Neural progenitor cell (in vitro differentiated cells): Measurements from ENCODE around the gene BRSK2. TPM values are rescaled to one million over a fixed set of nuclear protein-coding genes. Genes with fewer than 3 reads are reported as not detected.

ENCODE experiments used
- DNase-seq: peaks from one replicate; pipeline ENCODE4 v3.0.0-alpha.2; 2016; ENCODE audit warnings: low spot score
- H2AFZ ChIP-seq: fragments of 200-600 bp; sonication (generic); replicated peaks from 2 replicates; pipeline ENCODE4 v1.6.1; 2016; ENCODE audit warnings: antibody characterized with exemption
- H3F3A ChIP-seq: fragments of 200-600 bp; sonication (generic); 2 replicates; pipeline ENCODE4 v1.6.1; 2016; ENCODE audit warnings: antibody characterized with exemption, low read depth
- H3K27ac ChIP-seq: fragments of 200-600 bp; sonication (generic); 2 replicates; pipeline ENCODE4 v1.5.1; 2016; ENCODE audit warnings: mild to moderate bottlenecking
- H3K27me3 ChIP-seq: fragments of 200-600 bp; sonication (generic); 2 replicates; pipeline ENCODE4 v1.6.1; 2016; ENCODE audit warnings: mild to moderate bottlenecking, moderate library complexity
- H3K36me3 ChIP-seq: fragments of 200-600 bp; sonication (generic); 2 replicates; pipeline ENCODE4 v1.5.1; 2016
- H3K4me1 ChIP-seq: fragments of 200-600 bp; sonication (generic); 2 replicates; pipeline ENCODE4 v1.6.1; 2016; ENCODE audit warnings: mixed run types
- H3K4me2 ChIP-seq: fragments of 200-600 bp; sonication (generic); 2 replicates; pipeline ENCODE4 v1.6.1; 2016
- H3K4me3 ChIP-seq: fragments of 200-600 bp; sonication (generic); 2 replicates; pipeline ENCODE4 v1.5.1; 2016
- H3K79me2 ChIP-seq: fragments of 200-600 bp; sonication (generic); 2 replicates; pipeline ENCODE4 v1.6.1; 2016; ENCODE audit warnings: low read depth
- H3K9ac ChIP-seq: fragments of 200-600 bp; sonication (generic); 2 replicates; pipeline ENCODE4 v1.6.1; 2016
- H3K9me3 ChIP-seq: fragments of 200-600 bp; sonication (generic); 2 replicates; pipeline ENCODE4 v1.5.1; 2016; ENCODE audit warnings: low read depth
- H4K20me1 ChIP-seq: fragments of 200-600 bp; sonication (generic); 2 replicates; pipeline ENCODE4 v1.6.1; 2016; ENCODE audit warnings: low read depth
- H3K27ac Mint-ChIP-seq: 3 replicates; pipeline ENCODE4 v1.8.0; 2021; ENCODE audit warnings: mixed read lengths
- H3K27me3 Mint-ChIP-seq: 2 replicates; pipeline ENCODE4 v1.8.0; 2022; ENCODE audit warnings: low read depth, mild to moderate bottlenecking, inconsistent platforms, moderate library complexity, mixed read lengths; ENCODE audit not compliant: insufficient read depth
- H3K36me3 Mint-ChIP-seq: 3 replicates; pipeline ENCODE4 v1.8.0; 2021; ENCODE audit warnings: mixed read lengths
- H3K4me1 Mint-ChIP-seq: 3 replicates; pipeline ENCODE4 v1.8.0; 2021; ENCODE audit warnings: mixed read lengths
- H3K4me3 Mint-ChIP-seq: 3 replicates; pipeline ENCODE4 v1.8.0; 2021; ENCODE audit warnings: mild to moderate bottlenecking, moderate library complexity, mixed read lengths
- H3K9me3 Mint-ChIP-seq: 3 replicates; pipeline ENCODE4 v1.8.0; 2020; ENCODE audit warnings: mixed read lengths
- CTCF ChIP-seq: fragments of 200-600 bp; sonication (generic); IDR thresholded peaks from 2 replicates; pipeline ENCODE4 v1.5.1; 2017; ENCODE audit warnings: antibody characterized with exemption, mild to moderate bottlenecking
- EZH2 ChIP-seq: fragments of 200-600 bp; sonication (generic); IDR thresholded peaks from 2 replicates; pipeline ENCODE4 v1.6.1; 2017; ENCODE audit warnings: antibody characterized with exemption, mild to moderate bottlenecking, moderate library complexity
- EZH2phosphoT487 ChIP-seq: fragments of 200-600 bp; sonication (generic); IDR thresholded peaks from 2 replicates; pipeline ENCODE4 v1.6.1; 2017; ENCODE audit warnings: antibody characterized with exemption
- total RNA-seq: library from RNA; depleted of rRNA; stranded (reverse); fragments of >200 nt; gene quantifications from 2 replicates; pipeline ENCODE4 v1.2.3, GENCODE V29; 2015; ENCODE audit warnings: low replicate concordance

The BRSK2 gene
- total RNA-seq, 1 donor from 2014 or later = 8.2 TPM

- Mint-ChIP-seq H3K4me1 (peaks cover 21% of the 10 kb centered on the region), H3K9me3 (no peaks in the 10 kb centered on the region), H3K36me3 (no peaks in the 10 kb centered on the region), H3K27ac (no peak overlapping the region), H3K4me3 (no peak overlapping the region), H3K27me3 (no peaks in the 10 kb centered on the region)
- Histone ChIP-seq H3K36me3 (no peaks in the 10 kb centered on the region), H3F3A (no peaks in the 10 kb centered on the region), H3K27me3 (no peaks in the 10 kb centered on the region), H3K4me2 (no peak overlapping the region), H3K9me3 (no peaks in the 10 kb centered on the region), H3K9ac (no peak overlapping the region), H4K20me1 (peaks cover 73% of the 10 kb centered on the region), H3K4me1 (no peaks in the 10 kb centered on the region), H3K4me3 (no peak overlapping the region), H3K27ac (no peak overlapping the region), H3K79me2 (no peaks in the 10 kb centered on the region), H2AFZ (no peak overlapping the region)
- DNase-seq = peak; percentile 31
- no peak for TF ChIP-seq EZH2
- TF ChIP-seq EZH2phosphoT487 = no peak
- TF ChIP-seq CTCF = no peak
Observed at GRCh38 chr11:1404461-1405185, 14.9 kb downstream of the BRSK2 start.

- H3K27ac Mint-ChIP-seq = no peak overlapping the region
- H3K79me2 ChIP-seq = no peaks in the 10 kb centered on the region
Observed at GRCh38 chr11:1405186-1406020, 15.7 kb downstream of the BRSK2 start.

More at GRCh38 chr11:1405186-1406020, 15.7 kb downstream of the BRSK2 start:
- no peak overlapping the region for H3K4me2 ChIP-seq
- no peak overlapping the region for H3K27ac ChIP-seq
- peaks cover 65% of the 10 kb centered on the region for H4K20me1 ChIP-seq
- TF ChIP-seq CTCF = no peak
- no peak for TF ChIP-seq EZH2
- TF ChIP-seq EZH2phosphoT487 = no peak
- H3F3A ChIP-seq = no peaks in the 10 kb centered on the region
- Mint-ChIP-seq H3K4me1 (peaks cover 18% of the 10 kb centered on the region), H3K36me3 (no peaks in the 10 kb centered on the region), H3K4me3 (no peak overlapping the region), H3K27me3 (no peaks in the 10 kb centered on the region), H3K9me3 (no peaks in the 10 kb centered on the region)
- no peak overlapping the region for H3K4me3 ChIP-seq
- no peak overlapping the region for H3K9ac ChIP-seq
- H3K9me3 ChIP-seq = no peaks in the 10 kb centered on the region
- no peak for DNase-seq
- H3K36me3 ChIP-seq = no peaks in the 10 kb centered on the region
- H2AFZ ChIP-seq = no peak overlapping the region
- no peaks in the 10 kb centered on the region for H3K4me1 ChIP-seq
- no peaks in the 10 kb centered on the region for H3K27me3 ChIP-seq
